NCI-H2107 (cell line): Measurements from ENCODE around the gene TSPAN3.

ENCODE experiments used
- DNase-seq: peaks from one replicate; lab custom pipeline; 2025; lab: John Stamatoyannopoulos, UW

TSPAN3 gene

GRCh38 chr15:77033729-77034671 is 36.9 kb downstream of the TSPAN3 start:
- no peak for DNase-seq

GRCh38 chr15:77033417-77033728 is 37.5 kb downstream of the TSPAN3 start:
- no peak for DNase-seq

- DNase-seq, result no peak
These were observed 38.1 kb downstream of the TSPAN3 start for GRCh38 chr15:77032647-77033416.

GRCh38 chr15:77032052-77032646 is 38.8 kb downstream of the TSPAN3 start:
- no peak for DNase-seq

- peak; percentile 16 for DNase-seq
These were observed 39.4 kb downstream of the TSPAN3 start for GRCh38 chr15:77031376-77032050.

GRCh38 chr15:77030928-77031375 is 40.0 kb downstream of the TSPAN3 start:
- no peak for DNase-seq

GRCh38 chr15:77030048-77030927 is 40.6 kb downstream of the TSPAN3 start:
- DNase-seq, result no peak

GRCh38 chr15:77029166-77030047 is 41.5 kb downstream of the TSPAN3 start:
- DNase-seq, result no peak

GRCh38 chr15:77028451-77029165 is 42.3 kb downstream of the TSPAN3 start:
- no peak for DNase-seq

GRCh38 chr15:77027697-77028450 is 43.0 kb downstream of the TSPAN3 start:
- DNase-seq, result no peak

GRCh38 chr15:77027111-77027696 is 43.7 kb downstream of the TSPAN3 start:
- no peak for DNase-seq

- no peak for DNase-seq
These were observed 44.3 kb downstream of the TSPAN3 start for GRCh38 chr15:77026501-77027110.

GRCh38 chr15:77025941-77026411 is 44.9 kb downstream of the TSPAN3 start:
- no peak for DNase-seq

GRCh38 chr15:77025083-77025901 is 45.6 kb downstream of the TSPAN3 start:
- DNase-seq, result no peak

GRCh38 chr15:77024273-77025082 is 46.4 kb downstream of the TSPAN3 start:
- DNase-seq, result no peak
